ENCODE results near the gene SV2B.

GRCh38 chr15:91061230-91061629 lies 38.8 kb upstream of the SV2B start:
- TF ChIP-seq CTCF (IDR thresholded peaks at IDR 0.05) (no peak), POLR2A (IDR thresholded peaks at IDR 0.05) (no peak)

Data from lower leg skin (tissue), 3 donors.